GM19351 (cell line): ENCODE data around the gene PIK3C2G.
"Not testable (repeated sequence)": the region's sequence is repeated elsewhere in the genome, so short reads cannot be mapped to it uniquely, and the experiment has no call there.

Experiments used
- ATAC-seq: cut with Tn5 transposase; IDR thresholded peaks from one replicate; pipeline ENCODE4 v1.9.1; 2021; ENCODE audit warnings: mild to moderate bottlenecking, moderate library complexity; ENCODE audit not compliant: unreplicated experiment

The PIK3C2G gene

DNA sequence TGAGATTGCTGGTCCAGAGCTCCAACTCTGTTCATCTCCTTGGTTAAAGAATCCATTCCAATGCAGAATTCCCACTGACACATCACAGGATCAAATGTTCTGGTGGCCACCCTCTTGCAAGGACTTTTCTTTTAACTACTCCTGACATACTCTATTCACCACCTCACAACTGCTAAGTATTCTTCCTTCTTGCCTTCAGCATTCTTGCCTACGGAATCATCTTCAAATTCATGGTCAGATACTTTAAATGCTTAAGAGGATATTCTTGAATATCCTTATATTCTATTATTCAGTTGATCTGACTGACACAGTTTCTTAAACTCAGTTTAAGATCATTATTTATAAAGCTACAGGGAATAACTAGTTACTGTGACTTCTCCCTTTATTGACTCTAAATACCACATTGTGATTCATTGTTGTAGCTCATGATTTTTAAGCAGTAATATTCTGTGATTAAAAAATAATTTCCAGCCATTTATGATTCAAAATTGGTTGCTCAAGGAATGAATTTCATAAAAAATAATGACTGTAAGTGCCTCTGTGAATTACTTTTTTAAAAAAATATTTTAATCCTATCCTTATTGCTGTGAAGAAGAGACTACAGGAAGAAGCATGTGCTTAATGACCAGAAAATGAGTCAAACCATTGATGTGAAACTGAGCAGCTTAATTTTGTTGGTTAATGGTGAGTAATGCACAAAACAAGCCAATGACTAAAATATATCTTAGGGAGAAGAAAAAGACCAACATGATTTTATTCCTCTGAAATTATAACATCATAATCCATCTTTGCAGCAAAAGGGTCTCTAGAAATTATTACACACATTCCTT, 207.1 kb downstream of the PIK3C2G start:
- peak; percentile 40 for ATAC-seq

DNA sequence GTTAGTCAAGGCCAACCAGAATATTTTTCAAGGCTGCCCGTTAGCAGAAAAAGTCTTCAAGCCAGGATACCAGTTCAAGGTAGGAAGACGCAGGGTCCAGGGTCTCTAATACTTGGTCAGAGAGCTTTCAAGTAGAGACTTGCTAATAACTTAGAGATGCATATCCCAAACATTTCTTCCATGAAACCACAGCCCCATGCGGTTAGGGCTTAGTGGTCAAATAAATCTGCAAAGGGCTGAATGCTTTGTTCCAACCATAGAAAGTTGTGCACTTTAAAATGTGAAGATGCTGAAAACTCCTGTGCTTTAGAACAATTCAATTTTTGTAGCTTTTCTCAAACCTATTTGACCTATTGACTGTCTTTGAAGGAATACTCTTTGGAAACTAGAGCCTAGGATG, 208.9 kb downstream of the PIK3C2G start:
- ATAC-seq, result no peak

DNA sequence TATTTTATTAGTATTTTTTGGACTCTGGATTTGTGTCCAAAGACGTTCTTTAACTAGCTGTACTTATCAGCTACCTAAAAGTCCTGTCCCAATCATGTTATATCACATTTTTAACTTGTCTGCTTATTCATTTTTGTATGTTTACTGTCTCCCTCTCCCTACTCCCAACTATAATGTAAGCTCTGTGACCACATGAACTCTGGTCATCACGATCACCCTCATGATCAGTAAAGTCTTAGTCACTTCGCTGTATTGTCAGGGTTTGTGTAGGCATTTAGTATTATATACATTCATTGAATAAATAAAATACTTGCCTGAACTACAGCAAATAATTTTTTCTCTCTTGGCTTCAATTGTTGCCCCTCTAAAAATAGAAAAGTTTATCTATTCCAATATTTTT, 211.0 kb downstream of the PIK3C2G start:
- no peak for ATAC-seq

DNA sequence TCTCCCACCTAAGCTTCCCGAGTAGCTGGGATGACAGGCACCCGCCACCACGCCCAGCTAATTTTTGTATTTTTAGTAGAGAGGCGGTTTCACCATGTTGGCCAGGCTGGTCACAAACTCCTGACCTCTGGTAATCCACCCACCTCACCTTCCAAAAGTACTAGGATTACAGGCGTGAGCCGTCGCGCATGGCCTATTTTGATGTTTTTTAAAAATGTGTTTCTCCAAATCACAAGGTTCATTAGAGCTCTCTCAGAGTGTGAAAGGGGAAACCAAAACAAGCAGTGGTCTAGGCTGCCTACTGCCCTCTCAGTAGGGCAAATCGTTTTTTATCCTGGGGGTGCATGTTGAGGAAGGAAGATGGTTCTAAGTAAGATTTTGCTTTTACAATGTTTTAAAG, 211.5 kb downstream of the PIK3C2G start:
- no peak for ATAC-seq

DNA sequence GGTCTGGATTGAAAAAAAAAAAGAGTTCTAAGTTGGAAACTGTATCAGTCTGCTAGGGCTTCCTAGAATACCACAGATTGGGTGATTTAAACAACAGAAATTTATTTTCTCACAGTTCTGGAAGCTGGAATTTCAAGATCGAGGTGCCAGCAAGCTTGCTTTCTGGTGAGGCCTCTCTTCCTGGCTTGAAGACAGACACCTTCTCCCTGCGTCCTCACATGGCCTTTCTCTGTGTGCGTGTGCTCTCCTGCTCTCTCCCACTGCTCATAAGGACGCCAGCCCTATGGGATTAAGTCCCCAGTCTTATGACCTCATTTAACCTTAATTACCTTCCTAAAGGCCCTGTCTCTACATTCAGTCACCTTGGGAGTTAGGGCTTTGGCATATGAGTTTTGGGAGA, 215.5 kb downstream of the PIK3C2G start:
- no peak for ATAC-seq

DNA sequence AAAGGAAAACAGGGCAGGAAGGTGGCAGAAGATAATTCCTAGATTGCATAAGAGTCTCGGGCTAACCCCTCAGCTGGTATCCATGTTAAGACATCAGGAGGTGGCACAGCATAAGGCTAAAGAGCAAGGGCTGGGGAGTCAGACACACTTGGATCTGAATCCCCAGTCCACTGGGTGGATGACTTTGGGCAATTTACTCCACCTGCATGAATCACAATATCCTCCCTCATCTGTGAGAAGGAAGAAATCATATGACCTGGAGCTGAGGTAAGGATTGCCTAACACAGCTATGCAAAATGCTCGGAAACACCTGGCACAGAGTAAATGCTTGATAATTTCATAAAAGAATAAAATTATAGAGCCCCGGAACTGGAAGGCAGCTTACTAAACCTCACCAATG, 217.9 kb downstream of the PIK3C2G start:
- no peak for ATAC-seq

DNA sequence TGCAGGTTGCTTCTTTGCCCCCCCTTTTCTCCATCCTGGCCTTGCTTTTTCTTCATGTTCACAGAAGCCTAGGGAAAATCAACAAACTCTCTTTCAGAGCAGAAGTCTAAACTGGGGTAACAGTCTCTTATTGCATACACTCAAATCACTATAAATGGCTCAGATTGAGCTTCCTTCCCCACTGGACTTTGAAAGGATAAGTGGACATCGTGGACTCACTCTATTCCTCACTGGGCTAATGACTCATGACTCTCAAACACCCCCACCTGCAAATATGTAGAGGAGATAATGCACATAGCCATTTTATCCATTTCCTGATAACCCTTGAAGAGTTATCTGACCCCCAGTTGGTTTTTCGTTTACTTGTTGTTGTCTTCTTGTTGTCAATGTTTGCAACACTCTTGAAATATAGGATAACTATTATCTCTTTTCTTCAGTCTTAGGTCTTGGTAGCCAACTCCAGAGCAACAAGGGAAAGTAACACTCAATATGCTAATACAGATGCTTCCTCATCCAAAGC, 221.3 kb downstream of the PIK3C2G start:
- ATAC-seq, result no peak

DNA sequence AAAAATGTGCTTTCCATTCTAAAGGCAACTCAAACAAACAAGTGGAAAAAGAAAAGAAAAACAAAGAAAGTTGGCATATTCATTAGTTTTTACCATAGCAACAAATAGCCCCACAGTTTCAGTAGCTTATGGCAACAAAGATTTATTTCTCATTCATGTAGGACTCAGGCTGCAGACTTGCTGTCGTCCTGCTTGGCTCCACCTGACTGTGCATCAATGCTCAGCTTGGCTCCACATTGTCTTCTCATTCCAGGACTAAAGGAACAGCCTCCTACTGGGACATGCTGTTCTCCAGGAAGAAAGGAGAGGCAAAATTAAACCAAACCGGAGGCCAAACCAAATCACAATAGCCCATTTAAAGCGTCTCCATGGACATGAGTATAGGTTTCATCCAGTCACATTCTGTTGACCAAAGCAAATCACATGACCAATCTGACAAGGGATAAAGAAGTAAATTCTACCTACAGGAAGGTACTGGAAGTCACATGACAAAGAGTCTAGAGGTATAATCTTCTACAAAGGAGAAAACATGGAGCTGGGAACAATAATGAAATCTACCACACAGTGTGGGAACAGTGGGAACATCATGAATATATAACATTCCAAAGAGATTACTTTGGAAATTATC, 222.5 kb downstream of the PIK3C2G start:
- no peak for ATAC-seq

DNA sequence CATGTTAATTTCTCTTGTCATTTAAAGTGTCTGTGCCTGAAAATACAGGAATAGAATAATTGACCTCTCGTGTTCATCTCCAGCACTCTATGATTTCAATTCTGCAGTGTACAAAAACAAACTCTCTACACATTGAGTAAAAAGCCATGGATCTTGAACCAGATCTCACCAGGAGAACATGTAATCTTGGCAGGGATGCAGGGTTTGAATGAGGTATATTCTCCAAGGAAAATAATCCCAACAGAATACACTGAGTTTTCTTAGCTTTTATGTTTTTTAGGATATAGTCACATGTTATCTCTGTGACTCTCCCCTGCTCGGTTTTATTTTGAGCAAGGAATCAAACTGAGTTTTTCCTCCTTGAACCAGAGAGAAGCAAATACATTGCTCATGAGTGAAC, 224.7 kb downstream of the PIK3C2G start:
- no peak for ATAC-seq

DNA sequence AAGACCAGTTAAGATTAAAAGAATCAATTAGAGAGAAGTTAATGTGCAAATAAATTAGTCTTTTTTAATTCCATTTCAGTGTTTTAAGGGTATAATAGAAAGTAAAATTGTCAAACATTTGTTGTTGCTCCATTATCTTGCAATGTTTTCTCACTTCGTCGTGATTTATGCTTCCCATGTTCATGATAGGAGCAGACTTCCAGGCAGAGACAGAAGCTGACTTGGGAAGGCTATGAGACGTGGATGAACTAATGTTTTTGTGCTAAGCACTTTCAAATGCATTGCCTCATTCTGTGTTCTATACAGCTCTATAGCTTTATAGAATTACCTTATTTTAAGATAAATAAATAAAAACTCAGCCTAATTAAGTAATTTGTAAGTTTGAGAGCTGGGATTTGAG, 226.2 kb downstream of the PIK3C2G start:
- no peak for ATAC-seq

DNA sequence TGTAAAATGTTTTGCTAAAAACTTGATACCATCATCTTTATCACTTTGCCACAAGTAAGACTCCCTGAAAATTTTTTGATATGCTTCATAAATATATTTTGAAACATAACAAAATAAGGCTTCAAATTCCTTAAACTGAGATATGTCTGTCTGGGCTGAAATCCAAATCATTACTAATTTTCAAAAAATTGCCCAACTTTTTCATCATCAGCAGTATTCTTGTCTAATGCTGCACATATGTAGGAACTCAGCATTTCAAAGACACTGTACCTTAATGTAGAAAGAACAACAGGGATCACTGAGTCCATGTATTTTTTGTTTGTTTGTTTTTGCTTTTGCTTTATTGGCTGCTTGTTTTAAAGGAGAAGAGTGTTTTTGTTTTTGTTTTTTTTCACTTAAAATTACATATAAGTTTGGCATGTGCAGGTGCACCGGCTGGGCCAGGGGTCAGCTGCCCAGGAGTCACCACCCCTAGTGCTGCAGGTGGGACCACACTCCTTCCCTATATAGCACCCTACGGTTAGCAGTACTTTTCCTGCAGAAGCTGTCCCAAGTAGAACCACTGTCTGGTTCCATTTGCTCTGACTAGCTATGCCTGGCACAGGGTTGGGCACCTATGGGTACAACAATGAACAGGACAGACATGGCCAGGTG, 231.2 kb downstream of the PIK3C2G start:
- ATAC-seq, result no peak

DNA sequence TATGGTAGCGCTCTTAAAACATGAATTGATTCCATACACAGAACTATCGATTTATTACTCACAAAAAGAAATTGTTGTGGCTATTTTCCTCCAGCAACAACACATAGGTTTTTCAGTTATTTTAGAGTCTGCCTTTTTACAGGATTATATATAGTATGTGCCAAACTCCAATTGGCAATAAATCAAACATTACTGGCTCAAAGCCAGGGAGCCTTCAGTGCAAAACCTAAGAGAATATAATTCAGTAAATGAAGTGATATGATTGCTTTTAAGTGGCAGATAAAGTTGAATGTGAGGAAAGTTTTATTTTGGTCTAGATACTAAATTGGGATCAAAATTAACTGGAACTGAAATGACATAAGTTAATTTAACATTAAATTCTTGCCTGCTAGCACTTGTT, 234.8 kb downstream of the PIK3C2G start:
- no peak for ATAC-seq

DNA sequence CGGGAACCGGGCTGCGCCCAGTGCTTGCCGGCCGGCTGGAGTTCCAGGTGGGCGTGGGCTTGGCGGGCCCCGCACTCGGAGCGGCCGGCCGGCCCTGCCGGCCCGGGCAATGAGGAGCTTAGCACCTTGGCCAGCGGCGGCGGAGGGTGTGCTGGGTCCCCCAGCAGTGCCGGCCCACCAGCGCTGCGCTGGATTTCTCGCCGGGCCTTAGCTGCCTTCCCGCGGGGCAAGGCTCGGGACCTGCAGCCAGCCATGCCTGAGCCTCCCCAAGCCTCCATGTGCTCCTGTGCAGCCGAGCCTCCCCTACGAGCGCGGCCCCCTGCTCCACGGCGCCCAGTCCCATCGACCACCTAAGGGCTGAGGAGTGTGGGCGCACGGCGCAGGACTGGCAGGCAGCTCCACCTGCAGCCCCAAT, 238.8 kb downstream of the PIK3C2G start:
- not testable (repeated sequence) for ATAC-seq

DNA sequence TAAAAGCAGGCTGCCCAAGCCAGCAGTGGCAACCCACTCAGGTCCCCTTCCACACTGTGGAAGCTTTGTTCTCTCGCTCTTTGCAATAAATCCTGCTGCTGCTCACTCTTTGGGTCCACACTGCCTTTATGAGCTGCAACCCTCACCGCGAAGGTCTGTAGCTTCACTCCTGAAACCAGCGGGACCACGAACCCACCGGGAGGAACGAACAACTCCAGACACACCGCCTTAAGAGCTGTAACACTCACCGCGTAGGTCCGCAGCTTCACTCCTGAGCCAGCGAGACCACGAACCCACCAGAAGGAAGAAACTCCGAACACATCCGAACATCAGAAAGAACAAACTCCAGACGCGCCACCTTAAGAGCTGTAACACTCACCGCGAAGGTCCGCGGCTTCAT, 239.4 kb downstream of the PIK3C2G start:
- not testable (repeated sequence) for ATAC-seq

DNA sequence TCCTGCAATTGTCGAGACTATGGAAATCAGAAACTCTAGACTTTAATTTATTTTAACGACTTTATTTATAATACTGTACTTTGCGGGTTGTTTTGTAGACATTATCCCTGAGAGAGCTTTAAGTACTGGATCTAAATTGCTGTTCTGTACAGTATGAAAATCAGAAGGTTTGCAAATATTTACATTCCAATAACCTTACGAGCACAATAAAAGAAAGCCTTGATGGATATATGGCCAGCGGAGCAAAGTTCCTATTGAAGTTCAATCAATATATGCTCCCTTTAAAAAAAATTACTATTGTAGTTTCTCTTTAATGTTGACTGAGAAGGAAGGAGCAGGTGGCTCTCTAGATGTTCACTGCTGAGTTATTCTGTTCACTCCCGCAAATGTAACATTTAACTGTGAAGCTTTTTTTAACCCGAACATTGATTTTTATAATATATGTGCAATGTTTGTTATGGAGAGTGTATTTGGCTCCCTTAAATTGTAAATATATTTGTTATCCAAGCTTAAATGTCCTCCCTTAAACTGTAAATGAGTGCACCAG, 241.2 kb downstream of the PIK3C2G start:
- ATAC-seq, result no peak

DNA sequence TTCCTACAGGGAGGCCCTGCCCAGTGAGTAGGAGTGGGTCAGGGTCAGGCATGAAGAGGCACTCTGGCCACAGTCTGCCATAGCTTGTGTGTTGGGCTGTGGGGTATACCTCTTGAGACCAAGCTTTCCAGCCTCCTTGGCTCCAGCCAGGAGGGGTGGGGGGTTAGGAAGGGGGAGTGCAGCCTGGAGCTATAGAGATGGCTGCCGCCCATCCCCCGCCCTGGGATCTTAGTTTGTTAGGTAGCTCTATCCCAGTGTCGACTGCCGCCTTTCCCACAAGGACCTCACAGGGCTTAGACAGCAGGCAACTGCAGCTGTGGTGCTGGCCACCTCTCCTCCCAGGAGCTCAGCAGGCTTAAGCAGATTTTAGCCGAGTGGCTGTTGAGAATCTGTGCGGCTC, 260.1 kb downstream of the PIK3C2G start:
- no peak for ATAC-seq

DNA sequence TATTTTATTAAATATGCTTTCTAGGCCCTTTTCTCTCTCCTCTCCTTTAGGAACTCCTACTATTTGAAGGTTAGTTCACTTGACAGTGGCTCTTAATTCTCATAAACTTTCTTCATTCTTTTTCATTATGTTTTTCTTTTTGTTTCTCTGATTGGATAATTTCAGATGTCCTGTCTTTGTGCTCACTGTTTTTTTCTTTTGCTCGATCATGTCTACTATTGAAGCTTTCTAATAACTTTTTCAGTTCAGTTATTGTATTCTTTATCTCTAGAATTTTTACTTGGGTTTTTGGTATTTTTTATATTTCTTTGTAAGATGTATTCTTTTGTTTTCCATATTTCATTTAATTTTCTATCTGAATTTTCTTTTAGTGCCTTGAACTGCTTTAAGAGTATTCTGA, 261.5 kb downstream of the PIK3C2G start:
- no peak for ATAC-seq

DNA sequence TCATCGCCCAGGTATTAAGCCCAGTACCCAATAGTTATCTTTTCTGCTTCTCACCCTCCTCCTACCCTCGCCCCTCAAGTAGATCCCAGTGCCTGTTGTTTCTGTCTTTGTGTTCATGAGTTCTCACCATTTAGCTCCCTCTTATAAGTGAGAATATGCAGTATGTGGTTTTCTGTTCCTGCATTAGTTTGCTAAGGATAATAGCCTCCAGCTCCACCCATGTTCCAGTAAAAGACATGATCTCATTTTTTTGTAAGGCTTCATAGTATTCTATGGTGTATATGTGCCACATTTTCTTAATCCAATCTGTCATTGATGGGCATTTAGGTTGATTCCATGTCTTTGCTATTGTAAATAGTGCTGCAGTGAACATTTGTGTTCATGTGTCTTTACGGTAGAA, 281.2 kb downstream of the PIK3C2G start:
- not testable (repeated sequence) for ATAC-seq

DNA sequence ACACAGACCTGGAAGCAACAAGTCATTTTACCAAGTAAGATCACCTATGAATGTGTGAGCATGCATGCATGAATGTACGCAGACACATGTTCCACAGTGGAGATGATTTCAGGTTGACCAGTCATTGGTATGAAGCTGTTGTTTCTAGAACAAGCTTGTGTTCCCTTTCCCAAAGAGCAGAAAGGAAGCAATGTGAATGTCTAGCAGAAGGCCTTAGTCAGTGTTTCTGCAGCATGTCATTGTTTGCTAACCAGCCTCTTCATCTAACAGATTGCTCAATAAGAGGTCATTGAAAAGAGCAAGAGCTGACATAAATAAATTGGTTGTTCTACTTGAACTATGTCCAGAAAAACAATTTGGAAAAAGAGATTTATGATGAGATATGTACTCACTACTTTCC, 285.1 kb downstream of the PIK3C2G start:
- no peak for ATAC-seq

DNA sequence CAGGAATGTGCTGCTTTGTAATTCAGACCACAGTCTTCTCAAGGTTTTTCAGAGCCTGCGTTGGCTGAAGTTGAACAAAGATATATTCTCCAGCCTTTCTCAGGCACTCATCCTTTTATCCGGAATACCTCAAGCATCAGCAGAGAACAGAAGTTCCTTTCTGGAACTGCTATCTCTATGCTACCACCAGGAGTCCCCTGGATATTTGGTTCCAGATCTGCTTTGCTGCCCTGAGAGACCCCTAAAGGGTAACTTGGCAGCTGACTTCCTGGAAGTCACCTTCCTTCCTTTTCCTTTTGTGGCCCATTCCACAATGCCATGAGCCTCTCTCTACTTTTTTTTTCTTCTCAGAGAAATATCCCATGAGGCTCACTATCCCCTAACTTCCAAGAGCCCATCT, 288.3 kb downstream of the PIK3C2G start:
- ATAC-seq, result no peak

DNA sequence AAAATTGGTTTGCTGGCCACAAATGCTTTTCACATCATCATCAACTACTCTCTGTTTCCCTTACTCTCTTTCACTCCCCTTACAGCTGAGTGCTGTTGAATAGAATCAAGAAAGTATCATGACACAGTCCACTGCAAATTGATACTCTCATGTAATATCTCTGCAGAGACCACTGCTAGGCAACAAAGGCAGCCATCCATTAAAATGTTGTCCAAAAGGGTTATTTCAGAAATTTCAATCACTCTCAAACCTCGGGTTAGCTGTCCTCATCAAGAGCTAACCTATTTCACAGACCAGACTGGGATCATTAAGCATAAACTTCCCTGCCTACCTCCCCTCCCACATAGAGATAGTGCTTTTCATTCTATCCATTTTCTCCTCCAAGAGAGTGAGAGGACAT, 289.8 kb downstream of the PIK3C2G start:
- no peak for ATAC-seq

DNA sequence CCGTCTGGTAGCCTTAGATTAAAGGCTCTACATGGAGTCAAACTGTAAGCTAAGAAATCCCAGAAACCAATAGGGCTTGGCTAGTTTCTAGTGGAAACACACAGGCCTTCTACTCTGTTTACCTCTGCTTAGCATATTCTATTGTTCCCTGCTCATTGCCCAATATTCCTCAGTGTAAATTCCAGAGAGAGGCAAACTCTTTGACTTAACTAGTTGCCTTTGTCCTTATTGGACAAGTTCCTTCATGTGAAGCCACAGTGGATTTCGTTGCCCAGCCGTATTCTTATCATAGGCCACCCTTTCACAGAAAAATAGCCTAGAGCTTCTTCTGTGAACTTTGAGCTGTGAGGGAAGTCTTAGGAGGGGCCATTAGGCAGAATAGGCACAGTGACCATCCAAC, 290.4 kb downstream of the PIK3C2G start:
- no peak for ATAC-seq
